Right forelimb (tissue), 1 donor: ENCODE data around the gene PCDH1.
"Not testable (repeated sequence)": the region's sequence is repeated elsewhere in the genome, so short reads cannot be mapped to it uniquely, and the experiment has no call there.

ENCODE experiments used
- DNase-seq: peaks from one replicate; pipeline ENCODE4 v3.0.0-alpha.2; 2018

Gene PCDH1

DNA sequence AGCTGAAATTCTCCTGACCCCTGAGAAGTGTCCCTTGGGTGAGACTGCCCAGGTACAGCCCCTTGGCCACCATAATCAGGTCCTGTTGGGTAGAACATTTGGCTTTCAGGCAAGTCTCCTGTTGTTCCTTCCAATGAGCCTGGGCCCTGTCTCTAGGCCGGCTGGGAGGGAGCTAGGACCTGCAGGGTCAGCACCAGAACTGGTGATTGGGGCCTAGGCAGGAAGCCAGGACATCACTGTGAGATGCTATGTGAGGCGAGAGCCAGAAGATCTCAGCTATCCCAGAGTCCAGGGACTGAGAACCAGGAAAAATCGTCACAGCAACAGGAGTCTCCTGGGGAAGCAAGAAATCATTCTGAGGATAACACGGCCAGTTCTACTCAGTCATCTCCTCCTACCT lies 51.5 kb downstream of the PCDH1 start:
- no peak for DNase-seq

GRCh38 chr5:141825791-141826560 lies 52.2 kb downstream of the PCDH1 start:
- DNase-seq = no peak

- DNase-seq = no peak
Measured at GRCh38 chr5:141825241-141825671, 53.0 kb downstream of the PCDH1 start.

GRCh38 chr5:141824717-141825116 lies 53.5 kb downstream of the PCDH1 start:
- no peak for DNase-seq

GRCh38 chr5:141823056-141823455 lies 55.2 kb downstream of the PCDH1 start:
- DNase-seq = no peak

DNA sequence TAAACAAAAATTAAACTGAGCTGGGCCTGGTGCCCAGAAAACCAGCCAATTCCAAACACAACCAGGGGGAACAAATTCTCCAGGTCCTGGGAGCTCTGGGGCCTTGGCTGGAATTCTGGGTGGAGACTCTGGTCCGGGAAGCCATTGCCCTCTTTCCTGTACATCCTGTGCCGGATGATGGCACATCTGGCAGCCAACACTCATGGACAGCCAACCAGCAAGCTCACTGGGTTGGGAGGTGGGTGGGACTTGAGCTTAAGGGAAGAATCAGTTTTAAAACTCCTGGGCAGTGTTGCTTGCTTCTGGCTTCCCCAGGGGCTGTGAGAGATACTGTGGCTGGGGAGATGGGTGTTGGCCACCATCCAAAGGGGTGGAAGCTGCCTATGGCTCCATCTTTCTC lies 56.1 kb downstream of the PCDH1 start:
- DNase-seq = no peak

GRCh38 chr5:141821430-141821925 lies 56.7 kb downstream of the PCDH1 start:
- no peak for DNase-seq

- DNase-seq = not testable (repeated sequence)
Measured at GRCh38 chr5:141820686-141821085, 57.5 kb downstream of the PCDH1 start.

GRCh38 chr5:141817631-141818030 lies 60.6 kb downstream of the PCDH1 start:
- no peak for DNase-seq

DNA sequence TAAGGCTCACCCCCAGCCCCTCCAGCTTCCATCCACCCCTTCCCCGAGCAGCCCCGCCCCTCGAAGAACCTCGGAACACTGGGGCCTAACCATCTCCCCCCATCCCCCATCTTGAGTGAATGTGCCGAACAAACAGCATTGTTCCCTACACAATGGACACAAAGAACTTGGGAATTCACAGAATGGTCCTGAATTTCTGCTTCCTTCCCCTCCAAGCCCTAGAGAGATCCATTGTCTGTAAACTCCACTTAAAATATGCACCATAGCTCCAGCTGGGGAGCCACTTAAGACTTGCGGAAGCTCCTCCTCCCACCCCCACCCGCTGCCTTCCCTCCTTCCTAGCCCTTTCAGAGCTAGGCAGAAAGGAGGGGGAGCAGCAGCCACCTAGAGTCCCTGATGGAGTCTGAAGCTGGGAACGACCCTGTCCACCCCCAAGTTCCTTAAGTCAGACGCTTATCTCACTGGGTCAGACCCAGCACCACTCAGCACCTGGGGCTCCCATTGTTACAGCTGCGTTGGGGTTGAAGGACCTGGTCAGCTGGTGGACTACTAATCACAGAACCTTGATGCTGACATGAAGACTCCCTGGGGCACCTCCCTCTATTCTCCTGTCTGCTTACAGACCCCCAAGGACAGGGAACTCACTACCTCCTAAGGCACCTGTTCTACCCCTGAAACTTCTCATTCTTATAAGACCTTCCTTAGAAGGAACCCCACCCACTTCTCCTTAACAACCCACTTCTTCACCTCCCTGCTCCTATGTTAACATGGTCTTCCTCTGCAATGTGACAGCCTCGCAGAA lies 61.4 kb downstream of the PCDH1 start:
- DNase-seq = no peak

GRCh38 chr5:141815796-141816180 lies 62.4 kb downstream of the PCDH1 start:
- no peak for DNase-seq

GRCh38 chr5:141815051-141815795 lies 63.0 kb downstream of the PCDH1 start:
- no peak for DNase-seq

DNA sequence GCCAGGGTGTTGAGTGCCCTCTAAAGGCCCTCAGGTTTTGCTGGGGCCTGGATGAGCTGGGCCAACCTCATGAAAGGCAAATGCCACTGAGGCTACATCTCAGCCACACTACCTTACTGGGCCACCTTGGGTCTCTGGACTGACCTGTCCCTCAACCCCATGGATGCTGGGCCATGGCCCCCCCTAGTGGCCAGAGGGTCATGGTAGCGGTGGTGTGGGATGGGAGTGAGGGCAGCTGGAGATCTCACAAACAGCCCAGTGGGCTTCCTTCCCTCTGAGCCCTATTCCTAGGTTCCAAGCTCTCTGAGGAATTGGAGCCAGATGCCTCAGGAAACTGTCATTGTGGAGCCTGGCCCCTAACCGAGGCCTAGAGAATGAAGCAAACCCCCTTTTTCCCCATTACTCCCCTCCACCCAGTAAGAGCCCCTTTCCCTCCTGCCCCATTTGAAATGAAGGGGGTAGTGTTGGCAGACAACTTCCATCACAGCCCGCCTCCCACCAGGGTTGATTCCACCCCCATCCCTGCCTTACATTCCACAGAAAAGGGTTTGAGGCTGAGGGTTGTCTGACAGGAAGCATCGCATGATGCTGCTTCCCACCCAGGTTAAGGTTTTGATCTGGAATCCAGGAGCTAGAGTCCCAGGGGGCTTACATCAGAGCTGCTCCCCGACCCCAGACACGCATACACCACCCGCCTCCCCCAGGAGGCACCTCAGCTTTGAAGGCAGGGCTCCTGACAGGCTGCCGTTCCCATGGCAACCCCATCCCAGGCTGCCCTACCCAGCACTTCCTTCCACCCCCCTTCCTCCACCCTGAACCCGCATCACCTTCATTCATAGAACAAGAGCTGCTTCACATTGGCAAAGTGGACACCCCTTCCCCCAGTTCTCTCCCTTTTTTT lies 63.9 kb downstream of the PCDH1 start:
- no peak for DNase-seq

DNA sequence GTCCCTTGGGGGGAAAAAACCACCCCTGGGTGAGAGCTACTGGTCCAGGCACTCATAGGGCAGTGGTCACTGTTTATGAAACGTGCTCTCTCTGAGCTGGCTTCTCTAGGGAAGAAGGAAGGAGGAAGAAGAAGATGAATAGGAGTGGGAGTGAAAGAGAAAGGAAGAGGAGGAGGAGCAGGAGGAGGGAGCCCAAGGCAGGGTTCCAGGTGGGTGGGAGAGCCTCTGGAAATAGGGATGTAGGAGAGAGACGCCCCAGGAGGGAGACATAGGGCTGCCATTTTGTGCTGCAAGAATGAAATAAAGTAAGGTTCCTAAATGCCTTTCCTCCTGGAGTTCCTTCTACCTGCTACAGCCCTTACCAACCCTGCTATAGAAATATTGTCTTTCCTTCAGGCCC lies 65.7 kb downstream of the PCDH1 start:
- no peak for DNase-seq

DNA sequence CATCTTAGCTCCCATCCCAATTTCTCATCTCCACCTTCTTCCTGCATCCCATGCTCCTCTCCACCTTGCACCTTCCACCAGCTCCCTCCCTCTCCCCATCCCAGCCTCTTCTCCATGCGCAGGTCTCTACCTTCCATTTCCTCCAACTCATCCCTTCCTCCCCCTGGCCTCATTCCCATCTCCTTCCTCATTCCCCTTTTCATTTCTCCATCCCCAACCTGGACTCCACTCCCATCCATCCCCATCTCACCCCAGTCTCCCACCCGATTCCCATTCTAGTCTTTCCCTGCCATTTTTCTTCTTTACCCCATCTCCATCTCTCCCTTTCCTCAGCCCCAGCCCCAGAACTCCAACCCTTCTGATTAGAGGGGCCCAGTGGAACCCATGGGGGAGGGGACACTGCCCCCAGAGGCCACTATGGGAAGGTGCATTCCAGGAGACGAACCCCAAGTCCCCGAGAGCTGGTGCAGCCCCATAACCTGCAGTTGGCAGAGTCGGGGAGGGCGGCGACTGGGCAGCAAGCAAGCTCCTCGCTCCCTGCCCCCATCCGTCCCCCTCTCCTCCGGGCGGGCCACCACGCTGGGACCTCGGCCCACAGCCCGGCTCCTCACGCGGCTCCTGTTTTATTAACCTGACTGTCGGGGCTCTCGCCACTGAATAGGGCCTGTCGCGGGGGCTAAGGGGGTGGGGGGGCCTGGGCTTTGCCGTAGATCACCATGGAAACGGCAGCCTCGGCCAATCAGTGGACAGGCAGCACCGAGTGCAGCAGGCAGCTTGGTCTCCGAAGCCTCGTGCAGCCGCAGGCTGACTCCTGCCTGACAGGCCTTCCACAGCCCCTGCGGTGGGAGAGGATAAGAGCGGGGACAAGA lies 66.7 kb downstream of the PCDH1 start:
- DNase-seq = no peak

DNA sequence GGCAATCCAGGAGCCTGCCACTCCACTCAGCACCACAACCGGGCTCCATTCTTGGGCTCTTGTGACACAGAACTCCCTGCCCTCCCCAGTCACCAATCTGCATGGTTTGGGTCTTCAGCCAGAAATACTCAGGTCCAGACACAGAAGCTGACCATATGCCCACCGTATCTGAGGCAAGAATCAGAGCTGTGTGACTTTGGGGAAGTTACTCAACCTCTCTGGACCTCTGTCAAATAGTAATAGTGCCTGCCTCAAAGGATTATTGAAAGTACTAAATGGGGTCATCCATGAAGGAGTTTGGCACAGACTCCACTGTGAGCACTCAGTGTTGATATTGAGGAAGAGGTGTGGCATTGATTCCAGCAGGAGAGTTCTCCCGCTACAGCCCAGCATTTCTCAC lies 67.5 kb downstream of the PCDH1 start:
- DNase-seq = no peak

DNA sequence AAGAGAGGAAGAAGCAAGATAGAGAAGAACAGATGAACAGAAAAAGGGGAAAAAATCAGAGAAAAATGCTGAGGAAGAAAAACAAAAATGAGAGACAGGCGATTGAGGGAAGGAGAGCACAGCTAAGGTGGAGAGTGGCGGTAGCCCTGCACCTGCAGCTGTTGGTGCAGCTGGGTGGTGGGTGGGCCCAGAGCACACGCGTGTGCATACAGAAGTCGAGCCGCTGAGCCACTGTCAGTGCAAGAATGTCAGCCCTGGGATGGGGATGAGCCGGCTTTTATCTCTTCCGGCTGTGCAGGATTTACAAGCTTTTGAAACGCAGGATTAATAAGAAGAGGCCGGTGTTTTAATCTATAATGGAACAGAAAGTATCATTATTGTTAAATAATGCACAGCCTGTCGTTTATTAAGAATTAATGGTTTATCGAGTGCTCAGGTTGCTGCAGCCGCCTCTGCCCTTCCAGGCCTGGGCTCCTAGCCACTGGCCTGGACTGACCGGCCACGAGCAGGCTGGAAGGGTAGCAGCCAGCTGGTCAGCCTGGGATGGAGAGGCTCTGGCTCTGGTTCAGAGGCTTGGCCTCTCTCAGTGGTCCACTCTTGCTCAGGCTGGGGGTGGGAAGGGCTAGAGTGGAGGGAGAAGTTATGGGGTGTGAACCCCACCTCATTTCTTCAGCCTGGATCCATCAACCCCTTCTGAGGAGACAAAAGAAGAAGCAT lies 68.7 kb downstream of the PCDH1 start:
- DNase-seq = no peak

- DNase-seq = no peak
Measured at GRCh38 chr5:141808857-141809256, 69.4 kb downstream of the PCDH1 start.

GRCh38 chr5:141807732-141808131 lies 70.5 kb downstream of the PCDH1 start:
- DNase-seq = no peak

GRCh38 chr5:141807329-141807728 lies 70.9 kb downstream of the PCDH1 start:
- DNase-seq = no peak

GRCh38 chr5:141806626-141807025 lies 71.6 kb downstream of the PCDH1 start:
- no peak for DNase-seq
